Measurements from ENCODE around the gene ATF6.
"Not testable (repeated sequence)": the region's sequence is repeated elsewhere in the genome, so short reads cannot be mapped to it uniquely, and the experiment has no call there.

Gene ATF6

GRCh38 chr1:161801955-161802354 lies 35.8 kb downstream of the ATF6 start:
- TF ChIP-seq CTCF (conservative IDR thresholded peaks at IDR 0.05) (no peak), ZFX (IDR thresholded peaks at IDR 0.05) (no peak)
- H3K27ac ChIP-seq = no peak overlapping the region

- TF ChIP-seq ZFX (IDR thresholded peaks at IDR 0.05) = no peak
- no peak for TF ChIP-seq CTCF (conservative IDR thresholded peaks at IDR 0.05)
- no peak overlapping the region for H3K27ac ChIP-seq
Observed at GRCh38 chr1:161803181-161803580, 37.1 kb downstream of the ATF6 start.

GRCh38 chr1:161805399-161806197 lies 39.5 kb downstream of the ATF6 start:
- TF ChIP-seq CTCF (conservative IDR thresholded peaks at IDR 0.05) (no peak), ZFX (IDR thresholded peaks at IDR 0.05) (no peak)
- no peak overlapping the region for H3K27ac ChIP-seq

- not testable (repeated sequence) for H3K27ac ChIP-seq
Observed at GRCh38 chr1:161809202-161809601, 43.1 kb downstream of the ATF6 start.

- H3K27ac ChIP-seq = not testable (repeated sequence)
Observed at GRCh38 chr1:161809656-161810055, 43.5 kb downstream of the ATF6 start.

GRCh38 chr1:161810780-161811179 lies 44.7 kb downstream of the ATF6 start:
- TF ChIP-seq ZFX (IDR thresholded peaks at IDR 0.05) (no peak), CTCF (conservative IDR thresholded peaks at IDR 0.05) (no peak)
- H3K27ac ChIP-seq = no peak overlapping the region

GRCh38 chr1:161816201-161816600 lies 50.1 kb downstream of the ATF6 start:
- H3K27ac ChIP-seq = no peak overlapping the region
- TF ChIP-seq CTCF (conservative IDR thresholded peaks at IDR 0.05) (no peak), ZFX (IDR thresholded peaks at IDR 0.05) (no peak)

GRCh38 chr1:161817176-161817730 lies 51.1 kb downstream of the ATF6 start:
- H3K27ac ChIP-seq = no peak overlapping the region

More at GRCh38 chr1:161817176-161817730, 51.1 kb downstream of the ATF6 start:
- TF ChIP-seq ZFX (IDR thresholded peaks at IDR 0.05) = no peak
- no peak for TF ChIP-seq CTCF (conservative IDR thresholded peaks at IDR 0.05)

All from C4-2B (cell line).